Measurements from ENCODE around the gene ERC1. TPM values are rescaled to one million over a fixed set of nuclear protein-coding genes. Genes with fewer than 3 reads are reported as not detected.

ERC1 gene
- total and polyA plus RNA-seq, 2 of the 4 experiments (the other 2 are of a cell fraction), result 11.6 to 25.6 TPM

DNA sequence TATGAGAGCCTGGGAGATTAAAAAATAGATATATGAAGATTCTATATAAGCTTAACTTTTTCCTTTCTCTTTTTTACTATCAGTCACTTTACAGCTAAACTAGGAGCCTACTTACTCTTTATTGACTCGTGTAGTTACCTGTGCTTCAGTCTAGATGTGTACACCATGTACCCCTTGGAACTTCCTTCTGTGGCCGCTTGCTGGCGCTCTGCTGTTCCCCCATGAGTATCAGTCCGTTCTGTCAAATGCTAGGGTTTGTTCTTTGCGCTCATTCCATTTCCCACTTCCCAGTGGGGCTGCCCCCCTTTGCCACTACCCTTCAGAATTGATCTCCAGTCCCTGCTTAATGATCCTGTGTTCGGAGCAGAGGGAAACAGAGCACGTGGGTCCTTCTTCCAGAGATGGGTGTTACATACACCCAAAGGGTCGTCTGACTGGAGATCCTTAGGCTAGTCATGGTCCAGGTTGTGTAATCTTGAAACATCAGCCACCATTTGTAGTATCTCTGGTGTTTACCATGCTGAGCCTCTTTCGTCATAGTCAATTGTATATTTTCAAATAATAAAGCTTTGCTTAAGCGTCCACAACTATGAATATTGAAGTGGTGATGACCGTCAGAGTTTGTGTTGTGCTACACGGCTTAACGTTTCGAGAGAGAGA, 443.4 kb downstream of the ERC1 start:
- H4K20me1 ChIP-seq (ENCODE audit: insufficient read depth, low read length), result no peaks in the 10 kb centered on the region
- H2AK9ac ChIP-seq (replicated peaks; ENCODE audit: low read depth, low read length, poor library complexity), result no peak overlapping the region
- H3K4me2 ChIP-seq (ENCODE audit: low read depth, low read length), result no peak overlapping the region
- no peak overlapping the region for H2BK15ac ChIP-seq (ENCODE audit: low read depth, low read length)
- peaks cover 3 to 11% of the 10 kb centered on the region in 2 experiments; a peak in 3 of 4 replicates for H3K79me1 ChIP-seq (ENCODE audit: low read depth in 1 of 2, low read length in 2 of 2)
- in situ Hi-C loops (cut with MboI; ENCODE audit: low sequenced_read_pairs), result no loop called here
- no peak overlapping the region for H3K4ac ChIP-seq (ENCODE audit: low read depth, low read length)
- no peak overlapping the region for H2BK20ac ChIP-seq (ENCODE audit: low read depth, low read length)
- 92% methylated on average over 2 of the region's 14 CpGs; no CpG with 5 or more reads in 1 of the 2 experiments for WGBS, 2 experiments (ENCODE audit: extremely low coverage in 2 of 2, insufficient read length in 1 of 2)
- H3K9me1 ChIP-seq (ENCODE audit: insufficient read depth, low read length), result peaks cover 10% of the 10 kb centered on the region
- DNase-seq (no peak), ATAC-seq (ENCODE audit: low read depth) (no peak)
- no peaks in the 10 kb centered on the region for H3K9me3 ChIP-seq (ENCODE audit: control insufficient read depth, insufficient read depth, low read length)
- H3K27me3 ChIP-seq (ENCODE audit: control insufficient read depth, insufficient read depth, low read length), result no peaks in the 10 kb centered on the region
- no peak overlapping the region for H3K27ac ChIP-seq (ENCODE audit: insufficient read depth, low read length)
- H4K91ac ChIP-seq (ENCODE audit: insufficient read depth, low read depth, low read length), result no peak overlapping the region
- no peak overlapping the region for H3K4me3 ChIP-seq (ENCODE audit: insufficient read depth, low read depth, low read length)
- no peak overlapping the region for H3K56ac ChIP-seq (ENCODE audit: extremely low read depth, insufficient read depth, low read length)
- ChIA-PET CTCF (no interaction called here), POLR2A (ENCODE audit: unreplicated experiment) (no interaction called here)
- no peak overlapping the region for H3K18ac ChIP-seq (ENCODE audit: low read depth, low read length)
- no TSS peak for BruUV-seq (replicated peaks)
- dilution Hi-C loops (cut with HindIII; ENCODE audit: low sequenced_read_pairs, unreplicated experiment), result no loop called here
- peaks cover 2% of the 10 kb centered on the region for H3K4me1 ChIP-seq (ENCODE audit: control insufficient read depth, insufficient read depth, low read length)
- intact Hi-C loops (cut with micrococcal nuclease), result no loop called here
- no peak overlapping the region for H4K5ac ChIP-seq (ENCODE audit: low read depth, low read length)
- TF ChIP-seq RCOR1 (IDR thresholded peaks at IDR 0.05; ENCODE audit: insufficient replicate concordance, low read length) (no peak), CHD1 (IDR thresholded peaks at IDR 0.05; ENCODE audit: low read depth, low read length) (no peak), MAFK (IDR thresholded peaks at IDR 0.05; ENCODE audit: low read depth, low read length) (no peak), RFX5 (IDR thresholded peaks at IDR 0.05; ENCODE audit: low read depth, low read length) (no peak), CEBPB (IDR thresholded peaks at IDR 0.05; ENCODE audit: low read depth, low read length) (no peak), NFE2L2 (IDR thresholded peaks at IDR 0.05; ENCODE audit: low read depth, low read length) (no peak), MAZ (IDR thresholded peaks at IDR 0.05; ENCODE audit: borderline replicate concordance, low read depth, low read length) (no peak), FOS (IDR thresholded peaks at IDR 0.05; ENCODE audit: low read depth, low read length) (no peak), BHLHE40 (IDR thresholded peaks at IDR 0.05; ENCODE audit: low read depth, low read length) (no peak), CTCF (conservative IDR thresholded peaks at IDR 0.05; ENCODE audit: low read depth, low read length) (no peak), RAD21 (IDR thresholded peaks at IDR 0.05; ENCODE audit: low read length) (no peak), POLR2A (IDR thresholded peaks at IDR 0.05; ENCODE audit: low read depth, low read length) (no peak), MXI1 (IDR thresholded peaks at IDR 0.05; ENCODE audit: borderline replicate concordance, low read depth, low read length) (no peak)
- TF ChIP-seq, protein P1, sequence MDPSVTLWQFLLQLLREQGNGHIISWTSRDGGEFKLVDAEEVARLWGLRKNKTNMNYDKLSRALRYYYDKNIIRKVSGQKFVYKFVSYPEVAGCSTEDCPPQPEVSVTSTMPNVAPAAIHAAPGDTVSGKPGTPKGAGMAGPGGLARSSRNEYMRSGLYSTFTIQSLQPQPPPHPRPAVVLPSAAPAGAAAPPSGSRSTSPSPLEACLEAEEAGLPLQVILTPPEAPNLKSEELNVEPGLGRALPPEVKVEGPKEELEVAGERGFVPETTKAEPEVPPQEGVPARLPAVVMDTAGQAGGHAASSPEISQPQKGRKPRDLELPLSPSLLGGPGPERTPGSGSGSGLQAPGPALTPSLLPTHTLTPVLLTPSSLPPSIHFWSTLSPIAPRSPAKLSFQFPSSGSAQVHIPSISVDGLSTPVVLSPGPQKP (IDR thresholded peaks at IDR 0.05; ENCODE audit: borderline replicate concordance, low read depth, low read length), result no peak
- TF ChIP-seq, protein P2, sequence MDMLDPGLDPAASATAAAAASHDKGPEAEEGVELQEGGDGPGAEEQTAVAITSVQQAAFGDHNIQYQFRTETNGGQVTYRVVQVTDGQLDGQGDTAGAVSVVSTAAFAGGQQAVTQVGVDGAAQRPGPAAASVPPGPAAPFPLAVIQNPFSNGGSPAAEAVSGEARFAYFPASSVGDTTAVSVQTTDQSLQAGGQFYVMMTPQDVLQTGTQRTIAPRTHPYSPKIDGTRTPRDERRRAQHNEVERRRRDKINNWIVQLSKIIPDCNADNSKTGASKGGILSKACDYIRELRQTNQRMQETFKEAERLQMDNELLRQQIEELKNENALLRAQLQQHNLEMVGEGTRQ (IDR thresholded peaks at IDR 0.05; ENCODE audit: low read depth, low read length), result no peak
- peak overlapping the region; percentile 38; the same call in 1 of the 2 replicates for H3K14ac ChIP-seq (replicated peaks; ENCODE audit: low read depth, low read length)
- H3K23ac ChIP-seq (ENCODE audit: low read depth, low read length), result no peak overlapping the region
- H3K9ac ChIP-seq (ENCODE audit: low read depth, low read length), result no peak overlapping the region
- H2BK120ac ChIP-seq (ENCODE audit: low read depth, low read length), result no peak overlapping the region
- H2AFZ ChIP-seq (replicated peaks; ENCODE audit: low read length, poor library complexity), result no peak overlapping the region
- H2BK5ac ChIP-seq (ENCODE audit: low read depth, low read length, poor library complexity, severe bottlenecking), result no peak overlapping the region
- H2AK5ac ChIP-seq (ENCODE audit: low read depth, low read length), result no peak overlapping the region
- no peak overlapping the region for H4K8ac ChIP-seq (ENCODE audit: low read depth in 2 of 2, low read length in 2 of 2)
- no peaks in the 10 kb centered on the region for H3K36me3 ChIP-seq (ENCODE audit: control insufficient read depth, insufficient read depth, low read length)
